Right cardiac atrium (tissue), 5 donors: ENCODE results near the gene EFCAB11. TPM values are rescaled to one million over a fixed set of nuclear protein-coding genes. Genes with fewer than 3 reads are reported as not detected.
A peak's percentile ranks its signal among the peaks of the same experiment; 100 is the strongest.

Source experiments
- ATAC-seq, 2 donors: fragments of 200-7000 bp; cut with Tn5 transposase; one replicate each; pipeline versions ENCODE4 v1.8.0 to v1.9.1; 2020; ENCODE audit warnings: moderate library complexity in 2 of 2, mild to moderate bottlenecking in 1 of 2
- DNase-seq, 3 donors: peaks; one replicate each; pipeline ENCODE4 v3.0.0-alpha.2; 2020
- H3K27ac ChIP-seq: one replicate; pipeline ENCODE4 v1.5.1; 2013; ENCODE audit warnings: mild to moderate bottlenecking, low read length, control low read depth, moderate library complexity
- H3K27me3 ChIP-seq: one replicate; pipeline ENCODE4 v1.6.1; 2013; ENCODE audit not compliant: control insufficient read depth, insufficient read depth
- H3K4me1 ChIP-seq: one replicate; pipeline ENCODE4 v1.6.1; 2013; ENCODE audit warnings: low read length; ENCODE audit not compliant: control insufficient read depth, insufficient read depth
- H3K4me3 ChIP-seq: one replicate; pipeline ENCODE4 v1.5.1; 2013; ENCODE audit warnings: low read length, control low read depth
- H3K9me3 ChIP-seq: one replicate; pipeline ENCODE4 v1.6.1; 2013; ENCODE audit warnings: low read length; ENCODE audit not compliant: control insufficient read depth
- WGBS: extraction: QIAGEN DNeasy Blood & Tissue Kit; methylation state at CpG from one replicate; pipeline ENCODE4 v1.1.7; 2013; 5-methylcytosine and 5-hydroxymethylcytosine counted together
- intact Hi-C, 4 donors: fragments of 100-400 bp; cut with DNase I; formaldehyde crosslinking; loops; one replicate each; pipeline versions ENCODE4 v1.11.0 to v1.14.0; 2022 to 2023
- polyA plus RNA-seq: library from polyadenylated mRNA; stranded (reverse); fragments of 200-250 nt; gene quantifications from one replicate; pipeline ENCODE4 v1.2.3, GENCODE V29; 2013
- total RNA-seq, 4 donors: library from RNA; stranded (reverse); fragmentation: NEBNext Ultra II Directional; extraction: Animal tissue kit (Norgen Biotek cat#: 25700); gene quantifications; one replicate each; pipeline ENCODE4 v1.2.1, GENCODE V29; 2021
- donor health status: healthy with polysubstance abuse.
- donor health status: DM: no; HTN: yes; CAD: no.
- donor health status: DM: no; HTN: no; CAD: no.
- donor health status: DM: no; HTN: yes; CAD: no; lungs with severe emphysema.
- donor health status: DM: yes; HTN: yes; CAD: no.

The EFCAB11 gene
- total and polyA plus RNA-seq, 5 donors: 3.0 to 4.2 (median 4.2) TPM

DNA sequence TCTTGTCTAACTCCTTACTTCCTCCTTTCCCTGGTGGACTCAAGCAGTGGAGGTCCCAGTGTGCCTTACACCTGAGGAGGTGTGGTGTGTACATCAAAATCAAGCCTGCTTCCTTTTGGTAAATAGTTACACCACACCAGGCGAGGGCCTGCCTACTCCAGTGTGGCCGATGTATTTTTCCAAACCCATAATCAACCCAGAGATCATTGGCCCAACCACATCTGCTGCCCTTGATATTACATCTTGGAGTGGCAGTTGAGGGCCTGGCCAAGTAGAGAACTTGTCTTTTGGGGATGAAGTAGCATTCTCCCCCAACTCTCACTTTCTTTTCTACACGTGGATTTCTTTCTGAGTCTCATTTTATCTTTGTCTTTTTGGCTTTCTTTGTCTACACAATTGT, 187.4 kb downstream of the EFCAB11 start:
- 82% methylated on average over 3 of the region's 3 CpGs for WGBS

GRCh38 chr14:89765346-89765745, 189.2 kb downstream of the EFCAB11 start:
- H3K9me3 ChIP-seq: no peaks in the 10 kb centered on the region
- 95% methylated on average over 3 of the region's 3 CpGs for WGBS
- no peak overlapping the region for H3K4me3 ChIP-seq
- H3K27me3 ChIP-seq: no peaks in the 10 kb centered on the region
- intact Hi-C loops: loop anchor here in 1 of 4 donors (10.0 kb wide), 1 partner anchor 731 kb away; no protein-coding TSS in a partner anchor
- H3K4me1 ChIP-seq: no peaks in the 10 kb centered on the region
- DNase-seq (no peak), ATAC-seq (no peak)
- H3K27ac ChIP-seq: no peak overlapping the region

More for the DNA sequence above, 187.4 kb downstream of the EFCAB11 start:
- intact Hi-C loops: loop anchor here in 1 of 4 donors (10.0 kb wide), 1 partner anchor 732 kb away; no protein-coding TSS in a partner anchor
- Histone ChIP-seq H3K27ac (no peak overlapping the region), H3K4me1 (no peaks in the 10 kb centered on the region), H3K27me3 (no peaks in the 10 kb centered on the region), H3K9me3 (no peaks in the 10 kb centered on the region), H3K4me3 (no peak overlapping the region)
- ATAC-seq: no peak
- no peak for DNase-seq

DNA sequence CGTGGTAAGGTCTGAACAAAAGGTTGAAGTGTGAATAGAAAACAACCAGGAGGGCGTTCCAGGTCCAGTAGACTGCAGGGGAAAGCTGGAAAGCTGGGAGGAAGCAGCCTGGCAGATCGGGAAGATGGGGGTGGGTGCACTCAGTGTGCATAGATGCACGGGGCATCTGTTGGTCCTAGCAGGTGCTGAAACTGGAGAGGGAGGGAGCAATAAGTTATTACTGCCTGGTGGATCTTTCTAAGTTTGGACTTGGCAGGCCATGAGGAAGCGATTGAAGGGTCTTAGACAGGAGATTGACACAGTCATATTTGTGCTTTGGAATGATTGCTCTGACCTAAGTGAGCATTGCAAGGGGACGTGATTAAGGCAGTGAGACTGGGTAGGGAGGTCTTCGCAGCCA, 194.4 kb downstream of the EFCAB11 start:
- DNase-seq (no peak), ATAC-seq (no peak)
- Histone ChIP-seq H3K27ac (no peak overlapping the region), H3K9me3 (no peaks in the 10 kb centered on the region), H3K4me1 (no peaks in the 10 kb centered on the region), H3K27me3 (no peaks in the 10 kb centered on the region), H3K4me3 (no peak overlapping the region)
- intact Hi-C loops: loop anchor here in 1 of 4 donors (10.0 kb wide), 1 partner anchor 725 kb away; no protein-coding TSS in a partner anchor
- WGBS: 80% methylated on average over 7 of the region's 7 CpGs

DNA sequence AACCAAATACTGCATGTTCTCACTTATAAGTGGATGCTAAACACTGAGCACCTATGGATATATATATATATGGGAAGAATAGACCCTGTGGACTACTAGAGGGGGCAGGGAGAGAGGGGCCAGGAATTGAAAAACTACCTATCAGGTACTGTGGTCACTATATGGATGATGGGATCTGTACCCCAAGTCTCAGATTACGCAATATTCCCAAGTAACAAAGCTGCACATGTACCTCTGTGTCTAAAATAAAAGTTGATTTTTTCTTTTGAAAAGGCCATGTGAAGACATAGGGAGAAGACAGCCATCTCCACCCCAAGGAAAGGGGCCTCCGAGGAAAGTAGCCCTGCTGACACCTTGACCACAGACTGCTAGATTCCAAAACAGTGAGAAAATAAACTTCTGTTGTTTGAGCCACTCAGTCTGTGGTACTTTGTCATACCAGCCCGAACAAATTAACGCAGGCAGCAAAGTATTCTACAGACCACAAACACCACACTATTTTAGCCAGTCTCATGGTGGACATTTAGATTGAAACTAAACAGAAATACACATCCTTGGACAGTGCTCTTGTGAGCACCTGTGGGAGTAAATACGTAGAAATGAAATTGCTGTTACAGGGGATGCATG, 197.1 kb downstream of the EFCAB11 start:
- Histone ChIP-seq H3K27ac (no peak overlapping the region), H3K9me3 (no peaks in the 10 kb centered on the region), H3K4me3 (no peak overlapping the region), H3K4me1 (no peaks in the 10 kb centered on the region), H3K27me3 (no peaks in the 10 kb centered on the region)
- DNase-seq: no peak
- intact Hi-C loops: loop anchor here in 1 of 4 donors (10.0 kb wide), 1 partner anchor 713 kb away; no protein-coding TSS in a partner anchor
- 72% methylated on average over 5 of the region's 5 CpGs for WGBS
- no peak for ATAC-seq

GRCh38 chr14:89755816-89756215, 198.7 kb downstream of the EFCAB11 start:
- H3K9me3 ChIP-seq: no peaks in the 10 kb centered on the region
- intact Hi-C loops: loop anchor here in 1 of 4 donors (10.0 kb wide), 1 partner anchor 711 kb away; no protein-coding TSS in a partner anchor
- no peaks in the 10 kb centered on the region for H3K27me3 ChIP-seq
- no peak overlapping the region for H3K27ac ChIP-seq
- ATAC-seq (peak; percentile 66 to 96), DNase-seq (peak; percentile 69 to 96 (median 92))
- no peaks in the 10 kb centered on the region for H3K4me1 ChIP-seq
- WGBS: 54% methylated on average over 4 of the region's 4 CpGs
- H3K4me3 ChIP-seq: no peak overlapping the region

DNA sequence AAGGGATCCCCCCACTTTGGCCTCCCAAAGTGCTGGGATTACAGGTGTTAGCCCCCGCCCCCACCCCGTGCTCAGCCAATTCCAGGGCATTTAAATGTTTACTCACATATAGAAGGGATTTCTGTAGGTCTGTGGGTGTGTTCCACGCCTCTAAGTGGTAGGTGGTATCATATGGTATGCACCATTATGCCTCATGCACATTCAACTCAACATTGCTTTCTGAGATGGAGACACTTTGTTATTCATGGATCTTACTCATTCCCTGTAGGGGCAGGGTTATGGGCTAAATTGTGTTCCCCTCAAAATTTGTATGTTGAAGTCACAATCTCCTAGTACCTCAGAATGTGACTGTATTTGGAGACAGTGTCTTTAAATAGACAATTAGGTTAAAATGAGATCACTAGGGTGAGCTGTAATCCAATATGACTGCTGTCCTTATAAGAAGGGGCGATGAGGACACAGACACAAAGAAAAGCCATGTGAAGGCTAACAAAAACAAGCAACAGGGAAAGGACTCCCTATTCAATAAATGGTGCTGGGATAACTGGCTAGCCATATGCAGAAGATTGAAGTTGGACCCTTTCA, 200.6 kb downstream of the EFCAB11 start:
- DNase-seq (no peak), ATAC-seq (no peak)
- intact Hi-C loops: loop anchor here in 1 of 4 donors (10.0 kb wide), 1 partner anchor 709 kb away; no protein-coding TSS in a partner anchor
- no peaks in the 10 kb centered on the region for H3K4me1 ChIP-seq
- H3K4me3 ChIP-seq: no peak overlapping the region
- no peaks in the 10 kb centered on the region for H3K9me3 ChIP-seq
- no peak overlapping the region for H3K27ac ChIP-seq
- WGBS: 89% methylated on average over 4 of the region's 4 CpGs
- no peaks in the 10 kb centered on the region for H3K27me3 ChIP-seq

DNA sequence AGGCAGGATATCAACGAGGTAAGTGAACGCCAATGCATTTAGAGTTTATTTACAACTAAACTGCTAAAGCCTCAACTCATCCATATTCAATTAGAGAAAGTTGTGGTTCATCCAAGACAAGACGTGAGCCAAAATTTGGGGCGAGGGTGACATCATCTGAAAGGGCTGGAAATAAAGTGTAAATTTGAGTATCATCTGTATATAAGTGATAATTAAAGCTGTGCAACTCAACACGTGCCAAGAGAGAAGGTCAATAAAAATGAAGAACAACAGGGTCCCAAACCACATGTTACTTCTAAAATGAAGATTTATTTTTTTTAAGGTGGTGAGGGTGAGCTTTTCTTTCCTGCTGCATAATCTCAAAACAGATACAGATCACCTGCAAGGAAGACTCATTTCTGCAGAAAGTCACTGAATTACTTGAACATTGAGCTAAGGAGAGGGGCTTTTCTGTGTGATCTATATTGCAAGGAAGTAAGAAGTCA, 203.6 kb downstream of the EFCAB11 start:
- ATAC-seq (no peak), DNase-seq (no peak)
- H3K9me3 ChIP-seq: no peaks in the 10 kb centered on the region
- WGBS: 55% methylated on average over 5 of the region's 5 CpGs
- H3K4me3 ChIP-seq: no peak overlapping the region
- intact Hi-C loops: loop anchor here in 1 of 4 donors (10.0 kb wide), 1 partner anchor 706 kb away; no protein-coding TSS in a partner anchor
- H3K27ac ChIP-seq: no peak overlapping the region
- H3K4me1 ChIP-seq: no peaks in the 10 kb centered on the region
- no peaks in the 10 kb centered on the region for H3K27me3 ChIP-seq

DNA sequence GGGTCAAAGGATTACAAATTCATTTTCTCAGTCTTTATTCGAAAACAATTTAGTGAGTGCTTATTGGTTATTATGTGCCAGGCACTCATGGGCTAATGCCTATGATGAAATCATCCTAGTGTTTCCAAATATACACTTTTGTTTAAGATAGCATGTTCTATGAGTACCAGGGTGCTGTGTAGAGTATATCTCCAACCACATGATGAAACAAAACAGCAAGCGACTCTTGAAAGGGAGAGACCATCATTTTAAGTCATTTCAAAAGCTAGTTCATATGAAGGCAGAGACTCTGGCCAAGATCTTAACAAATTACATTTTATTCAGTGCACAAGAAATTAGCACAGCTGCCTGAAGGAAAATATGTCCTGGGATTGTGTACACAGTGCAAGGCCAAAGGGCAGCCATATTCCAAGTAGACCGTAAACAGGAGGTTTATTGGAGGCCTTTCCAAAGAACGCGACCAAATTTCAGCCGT, 204.2 kb downstream of the EFCAB11 start:
- DNase-seq: no peak
- Histone ChIP-seq H3K9me3 (no peaks in the 10 kb centered on the region), H3K4me1 (no peaks in the 10 kb centered on the region), H3K4me3 (no peak overlapping the region), H3K27ac (no peak overlapping the region), H3K27me3 (no peaks in the 10 kb centered on the region)
- ATAC-seq: peak in 1 of 2 donors; percentile 78
- WGBS: 63% methylated on average over 6 of the region's 6 CpGs
- intact Hi-C loops: loop anchor here in 1 of 4 donors (10.0 kb wide), 1 partner anchor 706 kb away; no protein-coding TSS in a partner anchor

DNA sequence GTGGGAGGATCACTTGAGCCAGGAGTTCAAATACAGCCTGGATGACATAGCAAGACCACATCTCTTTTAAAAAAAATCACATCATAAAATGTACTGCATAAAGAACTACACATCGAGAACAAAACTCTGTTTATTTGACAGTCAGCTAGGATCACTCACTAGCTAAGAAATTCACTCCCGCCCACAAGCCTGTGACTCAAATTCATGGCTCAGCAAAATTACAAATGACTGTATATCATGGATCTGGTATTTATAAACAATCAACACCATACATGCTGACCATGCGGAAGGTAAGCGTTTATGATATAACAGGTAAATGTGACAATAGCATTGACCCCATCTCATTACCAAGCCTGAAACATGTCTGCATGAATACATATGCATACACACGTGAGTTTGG, 206.5 kb downstream of the EFCAB11 start:
- H3K4me1 ChIP-seq: no peaks in the 10 kb centered on the region
- no peak for ATAC-seq
- intact Hi-C loops: no loop called here
- H3K4me3 ChIP-seq: no peak overlapping the region
- H3K9me3 ChIP-seq: no peaks in the 10 kb centered on the region
- no peak overlapping the region for H3K27ac ChIP-seq
- H3K27me3 ChIP-seq: no peaks in the 10 kb centered on the region
- WGBS: 70% methylated on average over 5 of the region's 5 CpGs
- no peak for DNase-seq

GRCh38 chr14:89747126-89747525, 207.4 kb downstream of the EFCAB11 start:
- DNase-seq (no peak), ATAC-seq (no peak)
- intact Hi-C loops: no loop called here
- Histone ChIP-seq H3K27me3 (no peaks in the 10 kb centered on the region), H3K9me3 (no peaks in the 10 kb centered on the region), H3K4me3 (no peak overlapping the region), H3K4me1 (no peaks in the 10 kb centered on the region), H3K27ac (no peak overlapping the region)
- 91% methylated on average over 4 of the region's 4 CpGs for WGBS

- no peak for DNase-seq
- no peak for ATAC-seq
- Histone ChIP-seq H3K9me3 (no peaks in the 10 kb centered on the region), H3K4me1 (no peaks in the 10 kb centered on the region), H3K27ac (no peak overlapping the region), H3K4me3 (no peak overlapping the region), H3K27me3 (no peaks in the 10 kb centered on the region)
- intact Hi-C loops: no loop called here
- 88% methylated on average over 2 of the region's 2 CpGs for WGBS
Measured at GRCh38 chr14:89746654-89747053, 207.9 kb downstream of the EFCAB11 start.
